Bone marrow (tissue), 2 donors: Measurements from ENCODE around the gene PUM1.
"Not testable (repeated sequence)": the region's sequence is repeated elsewhere in the genome, so short reads cannot be mapped to it uniquely, and the experiment has no call there.

ENCODE experiments used
- DNase-seq, 2 donors: peaks; one replicate each; lab custom pipeline; 2025; lab: John Stamatoyannopoulos, UW

Gene PUM1

GRCh38 chr1:31064111-31064717, 1.3 kb downstream of the PUM1 start:
- no peak for DNase-seq

- no peak for DNase-seq
Observed at GRCh38 chr1:31063631-31064030, 1.9 kb downstream of the PUM1 start.

GRCh38 chr1:31062867-31063380, 2.6 kb downstream of the PUM1 start:
- no peak for DNase-seq

GRCh38 chr1:31062162-31062866, 3.2 kb downstream of the PUM1 start:
- DNase-seq, result not testable (repeated sequence)

GRCh38 chr1:31058012-31058411, 7.5 kb downstream of the PUM1 start:
- no peak for DNase-seq

GRCh38 chr1:31055953-31056352, 9.6 kb downstream of the PUM1 start:
- no peak for DNase-seq

GRCh38 chr1:31055501-31055900, 10.0 kb downstream of the PUM1 start:
- no peak for DNase-seq

- no peak for DNase-seq
Observed at GRCh38 chr1:31054958-31055481, 10.5 kb downstream of the PUM1 start.

- DNase-seq, result no peak
Observed at GRCh38 chr1:31054349-31054748, 11.2 kb downstream of the PUM1 start.

- not testable (repeated sequence) for DNase-seq
Observed at GRCh38 chr1:31052613-31053012, 12.9 kb downstream of the PUM1 start.

- no peak for DNase-seq
Observed at GRCh38 chr1:31051611-31052010, 13.9 kb downstream of the PUM1 start.

- not testable (repeated sequence) for DNase-seq
Observed at GRCh38 chr1:31047507-31047906, 18.0 kb downstream of the PUM1 start.

GRCh38 chr1:31043631-31044030, 21.9 kb downstream of the PUM1 start:
- no peak for DNase-seq

GRCh38 chr1:31042656-31043055, 22.9 kb downstream of the PUM1 start:
- DNase-seq, result no peak

- DNase-seq, result no peak
Observed at GRCh38 chr1:31041529-31041928, 24.0 kb downstream of the PUM1 start.

GRCh38 chr1:31040038-31040437, 25.5 kb downstream of the PUM1 start:
- DNase-seq, result no peak

GRCh38 chr1:31038935-31039334, 26.6 kb downstream of the PUM1 start:
- not testable (repeated sequence) for DNase-seq

- no peak for DNase-seq
Observed at GRCh38 chr1:31038360-31038759, 27.2 kb downstream of the PUM1 start.

- DNase-seq, result no peak
Observed at GRCh38 chr1:31036749-31037500, 28.6 kb downstream of the PUM1 start.

GRCh38 chr1:31033598-31033997, 31.9 kb downstream of the PUM1 start:
- DNase-seq, result no peak

- no peak for DNase-seq
Observed at GRCh38 chr1:31032266-31032665, 33.3 kb downstream of the PUM1 start.

GRCh38 chr1:31031330-31032143, 34.0 kb downstream of the PUM1 start:
- no peak for DNase-seq
